Panc1 (cell line): ENCODE results near the gene DIAPH1. TPM values are rescaled to one million over a fixed set of nuclear protein-coding genes. Genes with fewer than 3 reads are reported as not detected.

Experiments used
- ATAC-seq: fragments of 200-7000 bp; cut with Tn5 transposase; 2 replicates; pipeline ENCODE4 v1.9.1; 2020; ENCODE audit warnings: mild to moderate bottlenecking, moderate library complexity
- BruUV-seq: library from RNA; stranded (reverse); fragments of 400-500 nt; replicated peaks from 2 replicates; lab custom pipeline; 2021; lab: Mats Ljungman, UMichigan
- CTCF ChIA-PET: fragments of 300-600 bp; sonication (Branson Sonifier 250); formaldehyde crosslinking; loops from one replicate; lab custom pipeline; 2022; ENCODE audit warnings: antibody characterized with exemption; lab: Charles Lee
- POLR2A ChIA-PET: fragments of 300-600 bp; sonication (Branson Sonifier 250); formaldehyde crosslinking; loops from one replicate; lab custom pipeline; 2022; ENCODE audit warnings: antibody characterized with exemption; lab: Charles Lee
- DNase-seq: peaks from one replicate; pipeline ENCODE4 v3.0.0-alpha.2; 2010; ENCODE audit warnings: low read depth, low spot score
- H3K27ac ChIP-seq: 2 replicates; pipeline ENCODE4 v1.5.1; 2011; ENCODE audit warnings: mild to moderate bottlenecking, low read length, inconsistent platforms
- H3K27me3 ChIP-seq: fragments of 200-500 bp; sonication (Bioruptor generic); 2 replicates; pipeline ENCODE4 v1.6.0; 2014; ENCODE audit warnings: low read length, inconsistent platforms; ENCODE audit not compliant: control insufficient read depth, insufficient read depth
- H3K36me3 ChIP-seq: fragments of 200-500 bp; sonication (Bioruptor generic); 2 replicates; pipeline ENCODE4 v1.5.1; 2014; ENCODE audit warnings: inconsistent platforms, mild to moderate bottlenecking, low read length, moderate library complexity; ENCODE audit not compliant: control insufficient read depth, insufficient read depth
- H3K4me1 ChIP-seq: 2 replicates; pipeline ENCODE4 v1.5.1; 2011; ENCODE audit warnings: inconsistent platforms, mild to moderate bottlenecking, low read length, moderate library complexity; ENCODE audit not compliant: control insufficient read depth, insufficient read depth
- H3K4me3 ChIP-seq, 2 experiments: 2 replicates each; pipeline ENCODE4 v1.5.1; 2011 to 2012; ENCODE audit warnings: low read depth in 2 of 2, low read length in 2 of 2, mild to moderate bottlenecking in 2 of 2, inconsistent platforms in 1 of 2, moderate library complexity in 1 of 2
- H3K9me3 ChIP-seq: fragments of 200-500 bp; sonication (Bioruptor generic); 2 replicates; pipeline ENCODE4 v1.5.1; 2014; ENCODE audit warnings: low read depth, mild to moderate bottlenecking, inconsistent platforms, low read length, moderate library complexity; ENCODE audit not compliant: control insufficient read depth, insufficient read depth
- CTCF ChIP-seq: fragments of 450-650 bp; IDR thresholded peaks from 2 replicates; pipeline ENCODE4 v1.5.1; 2017; ENCODE audit warnings: mild to moderate bottlenecking
- POLR2AphosphoS5 ChIP-seq: IDR thresholded peaks from 2 replicates; pipeline ENCODE4 v1.6.1; 2012; ENCODE audit warnings: mild to moderate bottlenecking, low read depth, low read length, moderate library complexity
- SIN3A ChIP-seq: IDR thresholded peaks from 2 replicates; pipeline ENCODE4 v1.6.1; 2012; ENCODE audit warnings: low read depth, mild to moderate bottlenecking, low read length, moderate library complexity, borderline replicate concordance; ENCODE audit not compliant: insufficient read depth
- TCF7L2 ChIP-seq: IDR thresholded peaks from 2 replicates; pipeline ENCODE4 v1.6.1; 2011; ENCODE audit warnings: mild to moderate bottlenecking, low read depth, low read length, inconsistent platforms
- in situ Hi-C: cut with HindIII; loops from 2 replicates; pipeline ENCODE4 v1.10.0; 2016; ENCODE audit warnings: low sequenced_read_pairs, low pct_unique_long_range_greater_than_20kb
- intact Hi-C: fragments of 100-400 bp; cut with micrococcal nuclease; formaldehyde crosslinking; loops from one replicate; pipeline ENCODE4 v1.10.0; 2022; ENCODE audit not compliant: unreplicated experiment
- total RNA-seq: library from RNA; stranded (reverse); gene quantifications from one replicate; pipeline ENCODE4 v1.2.1, GENCODE V29; 2021; ENCODE audit not compliant: unreplicated experiment
- TF ChIP-seq, protein P1 (sequence below), 2 experiments: IDR thresholded peaks; 2 replicates each; pipeline ENCODE4 v1.6.1; 2011 to 2012; ENCODE audit warnings: low read depth in 2 of 2, control low read depth in 1 of 2, low read length in 1 of 2, mild to moderate bottlenecking in 1 of 2, moderate library complexity in 1 of 2; ENCODE audit not compliant: insufficient read depth in 1 of 2

DIAPH1 gene
- total RNA-seq, 1 experiment from 2014 or later = 155 TPM

GRCh38 chr5:141647242-141647641, 28.4 kb upstream of the DIAPH1 start:
- Histone ChIP-seq H3K27ac (no peak overlapping the region), H3K36me3 (no peaks in the 10 kb centered on the region), H3K27me3 (no peaks in the 10 kb centered on the region), H3K4me3 (no peak overlapping the region), H3K9me3 (no peaks in the 10 kb centered on the region), H3K4me1 (no peaks in the 10 kb centered on the region)
- in situ Hi-C loops (no loop called here), intact Hi-C loops (no loop called here)
- no peak for DNase-seq
- ChIA-PET CTCF (no interaction called here), POLR2A (no interaction called here)
- no TSS peak for BruUV-seq
- no peak for TF ChIP-seq CTCF
- TF ChIP-seq POLR2AphosphoS5 = no peak
- TF ChIP-seq TCF7L2 = no peak
- no peak for TF ChIP-seq SIN3A
- TF ChIP-seq, protein P1, sequence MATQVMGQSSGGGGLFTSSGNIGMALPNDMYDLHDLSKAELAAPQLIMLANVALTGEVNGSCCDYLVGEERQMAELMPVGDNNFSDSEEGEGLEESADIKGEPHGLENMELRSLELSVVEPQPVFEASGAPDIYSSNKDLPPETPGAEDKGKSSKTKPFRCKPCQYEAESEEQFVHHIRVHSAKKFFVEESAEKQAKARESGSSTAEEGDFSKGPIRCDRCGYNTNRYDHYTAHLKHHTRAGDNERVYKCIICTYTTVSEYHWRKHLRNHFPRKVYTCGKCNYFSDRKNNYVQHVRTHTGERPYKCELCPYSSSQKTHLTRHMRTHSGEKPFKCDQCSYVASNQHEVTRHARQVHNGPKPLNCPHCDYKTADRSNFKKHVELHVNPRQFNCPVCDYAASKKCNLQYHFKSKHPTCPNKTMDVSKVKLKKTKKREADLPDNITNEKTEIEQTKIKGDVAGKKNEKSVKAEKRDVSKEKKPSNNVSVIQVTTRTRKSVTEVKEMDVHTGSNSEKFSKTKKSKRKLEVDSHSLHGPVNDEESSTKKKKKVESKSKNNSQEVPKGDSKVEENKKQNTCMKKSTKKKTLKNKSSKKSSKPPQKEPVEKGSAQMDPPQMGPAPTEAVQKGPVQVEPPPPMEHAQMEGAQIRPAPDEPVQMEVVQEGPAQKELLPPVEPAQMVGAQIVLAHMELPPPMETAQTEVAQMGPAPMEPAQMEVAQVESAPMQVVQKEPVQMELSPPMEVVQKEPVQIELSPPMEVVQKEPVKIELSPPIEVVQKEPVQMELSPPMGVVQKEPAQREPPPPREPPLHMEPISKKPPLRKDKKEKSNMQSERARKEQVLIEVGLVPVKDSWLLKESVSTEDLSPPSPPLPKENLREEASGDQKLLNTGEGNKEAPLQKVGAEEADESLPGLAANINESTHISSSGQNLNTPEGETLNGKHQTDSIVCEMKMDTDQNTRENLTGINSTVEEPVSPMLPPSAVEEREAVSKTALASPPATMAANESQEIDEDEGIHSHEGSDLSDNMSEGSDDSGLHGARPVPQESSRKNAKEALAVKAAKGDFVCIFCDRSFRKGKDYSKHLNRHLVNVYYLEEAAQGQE (IDR thresholded peaks at IDR 0.05; ENCODE audit: insufficient read depth in 1 of 2, low read depth in 2 of 2, low read length in 1 of 2) = no peak
- no peak for ATAC-seq

DNA sequence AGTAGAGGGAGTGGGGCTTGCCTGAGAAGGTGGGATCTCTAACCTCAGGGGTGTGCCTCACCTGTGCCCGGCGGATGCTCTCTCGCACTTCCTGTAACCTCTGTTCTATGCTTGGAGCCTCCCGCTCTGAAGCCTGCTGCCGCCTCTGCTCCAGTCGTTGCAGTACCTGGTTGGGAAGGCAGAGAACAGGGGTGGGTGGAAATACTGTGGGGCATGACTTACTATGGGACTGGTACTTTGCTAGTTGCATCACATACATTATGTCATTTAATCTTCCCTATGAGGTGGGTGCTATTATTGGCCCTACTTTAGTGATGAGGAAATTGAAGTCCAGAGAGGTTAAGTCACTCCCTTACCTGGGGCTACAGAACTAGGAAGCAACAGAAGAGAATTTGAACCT, 27.2 kb upstream of the DIAPH1 start:
- Histone ChIP-seq H3K27me3 (no peaks in the 10 kb centered on the region), H3K4me3 (no peak overlapping the region), H3K27ac (no peak overlapping the region), H3K4me1 (peaks cover 8% of the 10 kb centered on the region), H3K36me3 (no peaks in the 10 kb centered on the region), H3K9me3 (no peaks in the 10 kb centered on the region)
- ChIA-PET POLR2A (no interaction called here), CTCF (no interaction called here)
- BruUV-seq = no TSS peak
- DNase-seq = no peak
- in situ Hi-C loops = no loop called here
- ATAC-seq = no peak
- TF ChIP-seq, protein P1 (IDR thresholded peaks at IDR 0.05; ENCODE audit: insufficient read depth in 1 of 2, low read depth in 2 of 2, low read length in 1 of 2) = no peak
- intact Hi-C loops = no loop called here
